Measurements from ENCODE around the gene VIL1. TPM values are rescaled to one million over a fixed set of nuclear protein-coding genes. Genes with fewer than 3 reads are reported as not detected.

The VIL1 gene
- total and polyA plus RNA-seq, 12 donors: 0.09 to 4.5 (median 0.43) TPM; not detected in 6

GRCh38 chr2:218427741-218428140, 8.8 kb downstream of the VIL1 start:
- Histone ChIP-seq H3K27ac (no peak overlapping the region), H3K4me1 (replicated peaks in 1 of 2) (no peaks in the 10 kb centered on the region), H3K36me3 (replicated peaks in 1 of 2) (no peaks in the 10 kb centered on the region), H3K4me3 (no peak overlapping the region), H3K9me3 (replicated peaks in 1 of 3) (no peaks in the 10 kb centered on the region), H3K27me3 (no peaks in the 10 kb centered on the region)
- TF ChIP-seq POLR2A (IDR thresholded peaks at IDR 0.05) (no peak), CTCF (IDR thresholded peaks at IDR 0.05) (no peak)
- intact Hi-C loops (cut with DNase I): no loop called here
- WGBS, 4 donors: 46 to 67% (median 61%) methylated on average over 11 of the region's 11 CpGs
- DNase-seq: peak in 2 of 7 donors; percentile 24 to 46

GRCh38 chr2:218428846-218429558, 10.1 kb downstream of the VIL1 start:
- no peaks in the 10 kb centered on the region for H3K4me1 ChIP-seq (replicated peaks in 1 of 2)
- WGBS, 4 donors: 86 to 91% (median 91%) methylated on average over 16 to 24 of the region's 24 CpGs
- intact Hi-C loops (cut with DNase I): no loop called here
- H3K36me3 ChIP-seq (replicated peaks in 1 of 2): no peaks in the 10 kb centered on the region
- H3K4me3 ChIP-seq: no peak overlapping the region
- no peak for DNase-seq
- H3K9me3 ChIP-seq (replicated peaks in 1 of 3): no peaks in the 10 kb centered on the region
- no peak overlapping the region for H3K27ac ChIP-seq
- TF ChIP-seq CTCF (IDR thresholded peaks at IDR 0.05): no peak
- TF ChIP-seq POLR2A (IDR thresholded peaks at IDR 0.05): no peak
- no peaks in the 10 kb centered on the region for H3K27me3 ChIP-seq

- TF ChIP-seq POLR2A (IDR thresholded peaks at IDR 0.05) (no peak), CTCF (IDR thresholded peaks at IDR 0.05) (no peak)
- WGBS, 4 donors: 67 to 82% (median 75%) methylated on average over 7 to 9 of the region's 9 CpGs
- no peaks in the 10 kb centered on the region for H3K27me3 ChIP-seq
- H3K4me1 ChIP-seq (replicated peaks in 1 of 2): no peaks in the 10 kb centered on the region
- DNase-seq: no peak
- no peaks in the 10 kb centered on the region for H3K36me3 ChIP-seq (replicated peaks in 1 of 2)
- H3K4me3 ChIP-seq: no peak overlapping the region
- intact Hi-C loops (cut with DNase I): no loop called here
- H3K27ac ChIP-seq: no peak overlapping the region
- H3K9me3 ChIP-seq (replicated peaks in 1 of 3): no peaks in the 10 kb centered on the region
These were observed 11.2 kb downstream of the VIL1 start for GRCh38 chr2:218429911-218430692.

GRCh38 chr2:218430721-218431120, 11.8 kb downstream of the VIL1 start:
- no peak for TF ChIP-seq POLR2A (IDR thresholded peaks at IDR 0.05)
- no peak for TF ChIP-seq CTCF (IDR thresholded peaks at IDR 0.05)
- no peak overlapping the region for H3K4me3 ChIP-seq
- H3K27ac ChIP-seq: no peak overlapping the region
- H3K4me1 ChIP-seq (replicated peaks in 1 of 2): no peaks in the 10 kb centered on the region
- no peak for DNase-seq
- H3K36me3 ChIP-seq (replicated peaks in 1 of 2): no peaks in the 10 kb centered on the region
- H3K27me3 ChIP-seq: no peaks in the 10 kb centered on the region
- intact Hi-C loops (cut with DNase I): no loop called here
- 91 to 95% (median 93%) methylated on average over 7 to 11 of the region's 11 CpGs for WGBS, 4 donors
- H3K9me3 ChIP-seq (replicated peaks in 1 of 3): no peaks in the 10 kb centered on the region

All from adrenal gland (tissue), 12 donors.